ENCODE results near the gene SPEN. TPM values are rescaled to one million over a fixed set of nuclear protein-coding genes. Genes with fewer than 3 reads are reported as not detected.
"Not testable (repeated sequence)": the region's sequence is repeated elsewhere in the genome, so short reads cannot be mapped to it uniquely, and the experiment has no call there.

SPEN gene
- total and polyA plus RNA-seq, 9 of the 15 experiments (the other 6 are each of a cell fraction or from before 2014, with no cell fraction given): 5.7 to 87.5 (median 27.2) TPM

- peak in 1 of 2 experiments; percentile 51; a peak in 3 of 4 replicates for TF ChIP-seq FOXK2 (conservative IDR thresholded peaks at IDR 0.05 in 1 of 2, IDR thresholded peaks at IDR 0.05 in 1 of 2; ENCODE audit: low read depth in 2 of 2)
- TF ChIP-seq SMARCA4 (IDR thresholded peaks at IDR 0.05): peak; percentile 76
- TF ChIP-seq ZNF639 (CRISPR knock-in tag; conservative IDR thresholded peaks at IDR 0.05 in 1 of 2, IDR thresholded peaks at IDR 0.05 in 1 of 2): peak in 1 of 2 experiments; percentile 72; a peak in 1 of 4 replicates
- 0 out of 2 replicates have a peak, but pooled peaks have one; percentile 0 for TF ChIP-seq PTTG1 (tag; IDR thresholded peaks at IDR 0.05; ENCODE audit: low read depth)
- peak; percentile 97 for TF ChIP-seq BACH1 (tag; IDR thresholded peaks at IDR 0.05)
- TF ChIP-seq HINFP (tag; conservative IDR thresholded peaks at IDR 0.05; ENCODE audit: low read depth): peak; percentile 52; the same call in 1 of the 2 replicates
- TF ChIP-seq SMARCE1 (IDR thresholded peaks at IDR 0.05): peak; percentile 56; the same call in 1 of the 2 replicates
- TF ChIP-seq ZNF318 (IDR thresholded peaks at IDR 0.05; ENCODE audit: borderline replicate concordance in 1 of 2, low read depth in 1 of 2): peak; percentile 38 to 86; a peak in 1 of 4 replicates
- peak; percentile 57; the same call in 1 of the 2 replicates for TF ChIP-seq ILF3 (IDR thresholded peaks at IDR 0.05; ENCODE audit: borderline replicate concordance)
- peak; percentile 52; the same call in 1 of the 2 replicates for TF ChIP-seq CEBPG (CRISPR knock-in tag; IDR thresholded peaks at IDR 0.05)
- TF ChIP-seq CEBPG (tag; conservative IDR thresholded peaks at IDR 0.05 in 1 of 2, IDR thresholded peaks at IDR 0.05 in 1 of 2): peak; percentile 52 to 65; a peak in 2 of 4 replicates
- TF ChIP-seq RHOXF2B (CRISPR knock-in tag; conservative IDR thresholded peaks at IDR 0.05): 0 out of 2 replicates have a peak, but pooled peaks have one; percentile 23
- not testable (repeated sequence) for TF ChIP-seq NR4A1 (CRISPR knock-in tag; IDR thresholded peaks at IDR 0.05)
- peak; percentile 51; the same call in 1 of the 2 replicates for TF ChIP-seq NR4A1 (tag; IDR thresholded peaks at IDR 0.05)
- TF ChIP-seq ADNP (tag; IDR thresholded peaks at IDR 0.05): peak; percentile 70; the same call in 1 of the 2 replicates
These were observed 45.5 kb downstream of the SPEN start (continued) for GRCh38 chr1:15892857-15893599.

Measured in K562 (cell line).